Amygdala (tissue), 56 donors: ENCODE measurements around the gene TUSC2.
"Not testable (repeated sequence)": the region's sequence is repeated elsewhere in the genome, so short reads cannot be mapped to it uniquely, and the experiment has no call there.

Experiments used
- DNase-seq, 56 donors: peaks; one replicate each; lab custom pipeline; 2025; lab: John Stamatoyannopoulos, UW

Gene TUSC2

DNA sequence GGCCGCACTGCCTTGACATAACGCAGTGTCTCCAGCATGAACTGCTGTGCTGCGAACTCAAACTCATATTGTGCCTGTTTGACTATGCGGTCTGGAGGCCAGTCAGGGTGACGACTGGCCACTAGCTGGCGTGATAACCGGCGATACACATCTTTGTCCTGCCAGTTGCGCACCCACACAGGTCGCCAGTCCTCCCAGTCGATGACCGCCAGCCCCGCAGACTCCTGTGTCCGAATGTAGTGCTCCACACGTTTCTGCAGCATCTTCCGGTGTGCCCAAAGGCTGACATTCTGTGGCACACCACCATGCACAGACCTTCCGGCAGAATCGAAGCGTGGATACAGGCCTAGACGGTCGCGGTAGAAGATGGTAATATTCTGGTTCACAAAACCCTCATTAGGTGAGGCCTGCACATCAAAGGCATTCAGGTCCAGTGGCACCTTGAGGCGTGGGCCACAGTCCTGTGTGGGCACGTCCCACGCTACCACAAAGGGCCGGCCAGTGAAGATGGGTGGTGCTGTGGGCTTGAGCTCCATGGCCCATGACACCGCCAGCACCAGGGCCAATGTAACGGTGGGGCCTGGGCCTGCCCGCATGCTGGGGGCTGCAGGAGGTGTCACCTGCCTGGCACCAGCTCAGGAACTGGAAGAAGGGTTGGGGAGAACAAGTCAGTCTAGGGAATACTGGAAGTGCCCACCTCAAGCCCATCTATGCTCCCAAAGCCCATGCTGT lies 8.0 kb downstream of the TUSC2 start:
- DNase-seq: no peak

- DNase-seq: no peak
Observed at GRCh38 chr3:50319181-50319893, 8.7 kb downstream of the TUSC2 start.

DNA sequence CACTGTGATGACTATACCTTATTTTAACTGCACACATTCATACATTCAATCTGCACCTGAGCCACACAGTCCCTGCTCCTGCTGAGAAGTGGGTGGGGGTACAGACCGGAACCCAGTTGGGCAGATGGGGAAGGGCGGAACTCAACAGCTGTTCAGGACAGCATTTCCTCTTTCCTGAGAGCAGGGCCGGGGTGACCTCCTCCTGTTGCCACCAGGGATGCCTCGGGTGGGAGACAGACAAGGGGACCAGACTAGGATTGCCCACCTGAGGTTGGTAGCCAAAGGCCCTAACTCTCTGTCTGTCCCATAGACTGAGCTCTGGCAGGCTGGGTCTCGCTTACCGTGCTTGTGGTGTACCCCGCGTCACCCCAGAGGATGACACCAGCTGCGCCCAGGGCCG lies 9.4 kb downstream of the TUSC2 start:
- no peak for DNase-seq

- no peak for DNase-seq
Observed at GRCh38 chr3:50318163-50318562, 9.9 kb downstream of the TUSC2 start.

DNA sequence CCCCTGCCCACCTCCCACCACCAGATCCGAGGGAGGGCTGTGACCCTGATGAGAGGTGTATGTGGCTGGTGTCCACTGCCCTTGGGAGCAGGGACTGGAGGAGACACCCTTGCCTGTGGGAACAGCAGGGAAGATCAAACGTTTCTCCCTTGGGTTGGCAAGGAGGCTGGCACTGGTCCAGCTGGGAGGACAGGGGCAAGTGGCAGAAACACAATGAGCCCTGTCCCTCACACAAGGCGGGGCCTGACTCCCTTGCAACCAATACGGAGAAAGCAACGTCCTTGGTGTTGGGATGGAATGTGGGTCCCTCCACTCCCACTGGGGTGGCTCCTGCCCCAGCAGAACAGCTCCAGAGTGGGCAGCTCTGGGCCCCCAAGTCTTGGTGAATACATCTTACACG lies 10.7 kb downstream of the TUSC2 start:
- DNase-seq: peak in 1 of 56 donors; percentile 33

- no peak for DNase-seq
Observed at GRCh38 chr3:50316657-50317242, 11.3 kb downstream of the TUSC2 start.

- DNase-seq: no peak
Observed at GRCh38 chr3:50314816-50315215, 13.2 kb downstream of the TUSC2 start.

GRCh38 chr3:50314342-50314741 lies 13.7 kb downstream of the TUSC2 start:
- no peak for DNase-seq

GRCh38 chr3:50312041-50312440 lies 16.0 kb downstream of the TUSC2 start:
- not testable (repeated sequence) for DNase-seq

DNA sequence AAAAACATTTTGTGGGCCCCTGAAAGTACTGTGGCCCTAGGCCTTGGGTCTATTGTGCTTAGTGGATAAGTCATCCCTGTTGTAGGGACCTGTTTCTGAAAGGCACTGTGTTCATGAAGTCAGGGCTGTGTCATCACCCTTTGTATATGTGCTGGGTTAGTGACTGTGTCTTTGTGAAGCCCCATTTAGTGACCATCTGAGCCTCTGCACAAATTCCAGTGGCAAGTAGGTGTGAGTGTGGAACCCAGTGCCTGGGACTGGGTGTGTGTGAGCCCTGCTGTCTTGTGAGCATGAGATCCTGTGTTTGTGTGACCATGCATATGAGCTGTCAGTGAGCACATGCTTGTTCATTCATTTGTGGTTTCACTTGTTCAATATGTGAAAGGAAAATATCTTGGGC lies 23.4 kb downstream of the TUSC2 start:
- DNase-seq: no peak

GRCh38 chr3:50303013-50303815 lies 24.8 kb downstream of the TUSC2 start, which contains the start of gene HYAL1:
Gene HYAL1, minus strand, starts transcription at chr3:50303574. Its CDS starts 618 bp downstream, at chr3:50302956.
- DNase-seq: peak in 1 of 56 donors; percentile 30

GRCh38 chr3:50302095-50303012 lies 25.7 kb downstream of the TUSC2 start:
- no peak for DNase-seq

DNA sequence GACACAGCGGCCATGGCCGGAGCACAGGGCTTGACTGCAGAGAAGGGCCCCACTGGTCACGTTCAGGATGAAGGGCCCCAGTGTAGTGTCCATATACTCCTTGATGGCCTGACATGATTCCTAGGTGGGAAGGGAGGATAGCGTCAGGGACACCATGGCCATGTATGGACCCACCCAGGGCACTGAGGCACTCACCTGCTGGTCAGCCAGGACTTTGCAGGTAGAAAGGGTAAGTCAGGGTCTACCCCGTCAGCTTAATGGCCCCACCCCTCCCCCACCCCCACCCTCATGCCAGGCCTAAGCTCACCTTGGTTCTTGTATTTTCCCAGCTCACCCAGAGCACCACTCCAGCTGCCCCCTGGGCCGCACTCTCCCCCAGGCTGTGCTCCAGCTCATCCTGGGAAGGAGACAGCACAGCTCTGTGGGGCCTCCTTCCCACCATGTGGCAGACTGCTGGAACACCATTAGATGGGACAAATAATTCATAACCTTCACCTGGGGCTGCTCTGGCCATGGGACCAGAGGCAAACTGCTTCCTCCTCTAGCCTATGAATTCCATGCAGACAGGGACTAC lies 27.3 kb downstream of the TUSC2 start:
- no peak for DNase-seq

GRCh38 chr3:50299929-50300680 lies 27.9 kb downstream of the TUSC2 start:
- peak in 33 of 56 donors; percentile 26 to 84 (median 67) for DNase-seq

- DNase-seq: no peak
Observed at GRCh38 chr3:50299638-50299928, 28.4 kb downstream of the TUSC2 start.

DNA sequence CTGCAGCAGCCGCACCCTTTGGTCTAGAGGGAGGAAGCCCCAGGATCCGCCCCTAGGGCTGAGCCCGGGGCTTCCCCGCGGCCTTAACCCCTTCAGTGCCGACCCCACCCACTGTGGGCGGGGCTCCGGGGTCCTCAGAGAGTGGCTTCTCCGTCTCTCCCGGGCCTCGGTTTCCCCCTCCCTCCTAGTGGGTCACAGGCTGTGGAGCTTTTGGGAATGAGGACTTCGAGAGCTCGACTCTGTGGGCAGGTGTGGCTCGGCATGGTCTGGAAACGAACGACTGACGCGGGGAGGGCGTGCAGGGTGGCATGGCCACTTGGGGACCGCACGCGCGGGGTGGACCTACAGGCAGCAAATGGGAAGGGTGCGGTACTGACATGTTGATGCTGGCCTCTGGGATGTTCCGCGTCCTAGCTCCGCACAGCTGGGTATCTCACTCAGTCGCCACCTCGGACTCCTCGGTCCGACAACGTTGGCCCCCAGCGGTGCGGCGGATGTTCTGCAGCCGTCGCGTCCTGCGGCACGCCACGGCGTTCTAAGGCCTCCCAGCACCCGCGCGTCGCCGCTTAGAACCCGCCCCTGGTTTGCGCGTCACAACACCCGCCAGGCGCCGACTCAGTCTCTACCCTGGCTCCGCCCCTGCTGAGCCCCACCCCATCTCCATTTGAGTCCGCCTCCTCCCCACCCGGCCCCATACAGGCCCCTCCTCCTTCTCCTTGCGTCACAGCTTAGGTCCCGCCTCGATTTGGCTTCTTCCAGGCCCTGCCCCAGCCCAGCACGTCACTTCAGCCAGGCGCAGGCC lies 29.0 kb downstream of the TUSC2 start, which contains the start of the genes HYAL3 and NAA80:
HYAL3 (minus strand) TSS at position 570 of the 802 bp plus-strand sequence. CDS start 3,803 bp downstream, outside the sequence.
NAA80 (minus strand) TSS at position 570 of the 802 bp plus-strand sequence. CDS start 1,942 bp downstream, outside the sequence.
- DNase-seq: peak; percentile 33 to 100 (median 99)

GRCh38 chr3:50297896-50298725 lies 29.9 kb downstream of the TUSC2 start:
- no peak for DNase-seq
